Neural cell (in vitro differentiated cells): ENCODE results near the gene GET3. TPM values are rescaled to one million over a fixed set of nuclear protein-coding genes. Genes with fewer than 3 reads are reported as not detected.

Source experiments
- H2AFZ ChIP-seq: fragments of 200-600, 300-800 bp; sonication (generic), shearing (Covaris generic); 2 replicates; pipeline ENCODE4 v1.6.0; 2014; ENCODE audit warnings: low read depth, mild to moderate bottlenecking, antibody characterized with exemption, low read length, moderate library complexity
- H3F3A ChIP-seq: fragments of 200-600 bp; shearing (Covaris generic); 2 replicates; pipeline ENCODE4 v1.6.1; 2016; ENCODE audit warnings: mild to moderate bottlenecking, moderate library complexity, mixed read lengths, antibody characterized with exemption, low read length; ENCODE audit not compliant: insufficient read depth, poor library complexity, severe bottlenecking
- H3K27ac ChIP-seq: fragments of 200-600, 300-800 bp; sonication (generic), shearing (Covaris generic); 2 replicates; pipeline ENCODE4 v1.5.1; 2014; ENCODE audit warnings: mild to moderate bottlenecking, low read length, moderate library complexity
- H3K27me3 ChIP-seq: fragments of 300-800, 200-600 bp; sonication (generic), shearing (Covaris generic); 2 replicates; pipeline ENCODE4 v1.6.0; 2014; ENCODE audit warnings: mild to moderate bottlenecking, low read depth, low read length, moderate library complexity; ENCODE audit not compliant: insufficient read depth
- H3K36me3 ChIP-seq: fragments of 300-800, 200-600 bp; sonication (generic), shearing (Covaris generic); 2 replicates; pipeline ENCODE4 v1.5.1; 2014; ENCODE audit warnings: mild to moderate bottlenecking, antibody characterized with exemption, low read length, moderate library complexity; ENCODE audit not compliant: insufficient read depth
- H3K4me2 ChIP-seq: fragments of 300-800, 200-600 bp; sonication (generic), shearing (Covaris generic); 2 replicates; pipeline ENCODE4 v1.6.0; 2014; ENCODE audit warnings: mild to moderate bottlenecking, low read length
- H3K4me3 ChIP-seq: fragments of 300-800, 200-600 bp; sonication (generic), shearing (Covaris generic); 2 replicates; pipeline ENCODE4 v1.5.1; 2014; ENCODE audit warnings: mild to moderate bottlenecking, low read length, moderate library complexity
- H3K79me2 ChIP-seq: fragments of 200-600 bp; shearing (Covaris generic); replicated peaks from 2 replicates; pipeline ENCODE4 v1.6.0; 2014; ENCODE audit warnings: mild to moderate bottlenecking, low read length, moderate library complexity; ENCODE audit not compliant: insufficient read depth
- H3K9ac ChIP-seq: fragments of 300-800, 200-600 bp; sonication (generic), shearing (Covaris generic); 2 replicates; pipeline ENCODE4 v1.6.1; 2016; ENCODE audit warnings: mild to moderate bottlenecking, low read length, mixed read lengths
- H3K9me2 ChIP-seq: fragments of 200-600 bp; shearing (Covaris generic); 2 replicates; pipeline ENCODE4 v1.6.1; 2016; ENCODE audit warnings: mild to moderate bottlenecking, low read length, mixed read lengths; ENCODE audit not compliant: insufficient read depth
- H3K9me3 ChIP-seq: fragments of 200-600, 300-800 bp; sonication (generic), shearing (Covaris generic); 2 replicates; pipeline ENCODE4 v1.6.1; 2016; ENCODE audit warnings: mild to moderate bottlenecking, mixed run types, low read length, moderate library complexity, mixed read lengths
- H4K20me1 ChIP-seq: fragments of 200-600 bp; shearing (Covaris generic); 2 replicates; pipeline ENCODE4 v1.6.1; 2016; ENCODE audit warnings: mild to moderate bottlenecking, mixed run types; ENCODE audit not compliant: insufficient read depth
- CTCF ChIP-seq: fragments of 450-650 bp; IDR thresholded peaks from 2 replicates; pipeline ENCODE4 v1.5.1; 2014; ENCODE audit warnings: antibody characterized with exemption, mild to moderate bottlenecking, moderate library complexity; ENCODE audit not compliant: poor library complexity, severe bottlenecking
- EP300 ChIP-seq: fragments of 450-650 bp; conservative IDR thresholded peaks from 2 replicates; pipeline ENCODE4 v1.6.1; 2014; ENCODE audit warnings: antibody characterized with exemption, mild to moderate bottlenecking, moderate library complexity; ENCODE audit not compliant: poor library complexity, severe bottlenecking
- EZH2 ChIP-seq: fragments of 200-600, 300-800 bp; shearing (Covaris generic), sonication (generic); IDR thresholded peaks from 2 replicates; pipeline ENCODE4 v1.6.1; 2014; ENCODE audit warnings: antibody characterized with exemption, low read length, borderline replicate concordance, mild to moderate bottlenecking; ENCODE audit not compliant: insufficient read depth, poor library complexity, severe bottlenecking
- MXI1 ChIP-seq: fragments of 450-650 bp; conservative IDR thresholded peaks from 2 replicates; pipeline ENCODE4 v1.6.1; 2014; ENCODE audit warnings: antibody characterized with exemption, mild to moderate bottlenecking; ENCODE audit not compliant: poor library complexity, severe bottlenecking
- POLR2AphosphoS5 ChIP-seq: IDR thresholded peaks from 2 replicates; pipeline ENCODE4 v1.6.1; 2012
- RAD21 ChIP-seq: fragments of 450-650 bp; conservative IDR thresholded peaks from 2 replicates; pipeline ENCODE4 v1.6.1; 2014; ENCODE audit warnings: antibody characterized with exemption, mild to moderate bottlenecking, moderate library complexity
- REST ChIP-seq: IDR thresholded peaks from 2 replicates; pipeline ENCODE4 v1.6.1; 2012; ENCODE audit warnings: borderline replicate concordance
- SMC3 ChIP-seq: fragments of 450-650 bp; conservative IDR thresholded peaks from 2 replicates; pipeline ENCODE4 v1.6.1; 2014; ENCODE audit warnings: antibody characterized with exemption, mild to moderate bottlenecking, moderate library complexity; ENCODE audit not compliant: poor library complexity
- TAF1 ChIP-seq: IDR thresholded peaks from 2 replicates; pipeline ENCODE4 v1.6.1; 2012; ENCODE audit warnings: low read depth
- polyA plus RNA-seq: library from polyadenylated mRNA; depleted of rRNA; stranded (reverse); fragments of >200 nt; gene quantifications from 2 replicates; pipeline ENCODE4 v1.2.3, GENCODE V29; 2014

Gene GET3
- polyA plus RNA-seq, 1 donor from 2014 or later, result 89.6 TPM

GRCh38 chr19:12772323-12772722 is 35.0 kb downstream of the GET3 start:
- Histone ChIP-seq H3K36me3 (no peaks in the 10 kb centered on the region), H3K27me3 (no peaks in the 10 kb centered on the region), H3K79me2 (no peaks in the 10 kb centered on the region), H3K9ac (no peak overlapping the region), H3K4me2 (no peak overlapping the region), H3K9me3 (no peaks in the 10 kb centered on the region), H2AFZ (no peak overlapping the region), H4K20me1 (no peaks in the 10 kb centered on the region), H3K9me2 (no peaks in the 10 kb centered on the region), H3K4me3 (no peak overlapping the region), H3F3A (no peaks in the 10 kb centered on the region), H3K27ac (no peak overlapping the region)
- TF ChIP-seq CTCF (no peak), EZH2 (no peak), REST (no peak), RAD21 (no peak), TAF1 (no peak), EP300 (no peak), POLR2AphosphoS5 (no peak), SMC3 (no peak), MXI1 (no peak)

GRCh38 chr19:12773571-12773970 is 36.3 kb downstream of the GET3 start:
- Histone ChIP-seq H3K9me3 (no peaks in the 10 kb centered on the region), H3K36me3 (no peaks in the 10 kb centered on the region), H3F3A (no peaks in the 10 kb centered on the region), H3K9me2 (no peaks in the 10 kb centered on the region), H3K9ac (no peak overlapping the region), H2AFZ (no peak overlapping the region), H3K27me3 (no peaks in the 10 kb centered on the region), H4K20me1 (no peaks in the 10 kb centered on the region), H3K4me2 (no peak overlapping the region), H3K27ac (no peak overlapping the region), H3K79me2 (no peaks in the 10 kb centered on the region), H3K4me3 (no peak overlapping the region)
- TF ChIP-seq SMC3 (no peak), MXI1 (no peak), CTCF (peak; percentile 49), TAF1 (no peak), POLR2AphosphoS5 (no peak), REST (no peak), RAD21 (no peak), EP300 (no peak)
